ENCODE data around the gene TTLL3.

GRCh38 chr3:9867106-9867505, 57.0 kb downstream of the TTLL3 start:
- TF ChIP-seq ZNF776 (CRISPR knock-in tag; IDR thresholded peaks at IDR 0.05) (no peak), ELF4 (CRISPR knock-in tag; IDR thresholded peaks at IDR 0.05; ENCODE audit: borderline replicate concordance) (no peak)

Data from HepG2 (cell line).